NCI-H2081 (cell line): ENCODE measurements around the gene NKX2-2.

Experiments used
- DNase-seq, 2 experiments: peaks; one replicate each; lab custom pipeline; 2025; lab: John Stamatoyannopoulos, UW

The NKX2-2 gene

GRCh38 chr20:21521596-21522480, 8.0 kb upstream of the NKX2-2 start:
- peak in 1 of 2 experiments; percentile 40 for DNase-seq

GRCh38 chr20:21520702-21521595, 7.1 kb upstream of the NKX2-2 start:
- peak; percentile 54 to 71 for DNase-seq

DNA sequence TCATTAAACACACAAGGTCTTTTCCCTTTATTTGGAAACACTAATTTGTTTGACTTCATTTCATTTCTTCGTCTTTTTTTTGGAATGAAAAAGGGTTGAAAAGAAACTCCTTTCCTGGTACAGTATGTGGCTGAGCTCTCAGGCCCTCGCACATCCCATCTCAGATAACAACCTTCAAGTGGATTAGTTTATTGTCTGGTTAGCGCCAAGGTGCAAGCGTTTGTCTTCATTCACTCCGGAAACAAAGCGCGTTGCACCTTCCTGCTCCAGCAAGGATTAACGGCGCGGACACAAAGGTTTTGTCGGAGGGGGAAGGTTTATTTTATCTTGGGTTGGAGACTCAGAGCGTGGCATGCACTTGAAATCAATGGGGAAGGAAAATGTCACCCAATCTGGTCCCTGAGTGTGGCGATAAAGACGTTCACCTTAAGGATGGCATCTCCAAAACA, 5.3 kb upstream of the NKX2-2 start:
- DNase-seq, result no peak

GRCh38 chr20:21518292-21518991, 4.6 kb upstream of the NKX2-2 start:
- DNase-seq, result no peak

DNA sequence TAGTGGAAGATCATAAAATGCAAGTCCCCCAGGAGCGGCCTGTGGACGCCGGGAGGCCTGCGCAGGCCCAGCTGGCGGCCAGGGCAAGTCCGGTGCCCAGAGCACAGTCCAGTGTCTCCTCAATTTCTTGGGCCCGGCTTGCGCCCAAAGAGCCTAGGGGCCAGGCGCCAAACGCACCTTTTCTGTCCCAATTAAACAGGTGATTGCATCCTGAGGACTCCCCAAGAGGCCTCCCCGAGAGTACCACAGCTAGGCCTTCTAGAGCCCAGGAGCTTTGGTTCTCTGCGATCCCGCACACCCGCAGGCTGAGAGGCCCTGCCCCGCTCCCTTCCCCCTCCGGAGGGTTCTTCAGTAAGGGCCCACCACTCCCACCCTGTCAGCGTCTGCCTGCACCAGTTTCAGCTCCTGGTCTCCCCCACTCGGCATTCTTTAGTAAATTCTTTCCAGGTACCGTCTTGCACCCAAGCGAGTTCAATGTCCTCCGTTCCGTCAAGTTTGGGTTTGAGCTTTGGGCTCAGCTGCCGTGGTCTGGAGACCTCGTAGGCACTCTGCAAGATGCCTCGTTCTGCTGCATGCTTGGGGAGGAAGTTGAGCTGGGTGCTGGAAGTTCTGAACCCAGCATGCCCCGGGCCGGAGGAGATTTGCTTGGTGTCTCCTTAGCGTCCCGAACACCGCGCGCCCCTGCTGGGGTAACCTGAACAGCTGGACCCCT, 3.9 kb upstream of the NKX2-2 start:
- DNase-seq, result no peak

- DNase-seq, result no peak
Measured at GRCh38 chr20:21516861-21517565, 3.1 kb upstream of the NKX2-2 start.

DNA sequence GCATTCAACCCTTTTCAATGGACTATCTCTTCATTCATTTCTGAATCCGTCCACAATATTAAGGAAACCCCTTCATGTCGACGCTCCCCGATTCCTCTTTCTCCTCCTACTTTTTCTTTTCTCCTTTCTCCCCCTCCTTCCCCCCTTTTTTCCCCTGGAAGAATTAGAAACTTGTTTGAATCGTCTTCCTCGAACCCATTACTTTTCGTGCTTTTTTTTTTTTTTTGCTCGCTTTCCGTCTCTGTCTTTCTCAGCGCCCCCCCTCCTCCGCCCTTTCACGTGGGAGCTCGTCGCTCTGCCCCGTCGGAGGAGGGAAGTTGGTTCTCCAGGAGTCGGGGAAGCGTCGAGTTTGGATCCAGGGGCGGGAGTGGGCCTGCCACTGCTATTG, 2.3 kb upstream of the NKX2-2 start:
- DNase-seq, result no peak

GRCh38 chr20:21515300-21516179, 1.7 kb upstream of the NKX2-2 start:
- DNase-seq, result no peak

DNA sequence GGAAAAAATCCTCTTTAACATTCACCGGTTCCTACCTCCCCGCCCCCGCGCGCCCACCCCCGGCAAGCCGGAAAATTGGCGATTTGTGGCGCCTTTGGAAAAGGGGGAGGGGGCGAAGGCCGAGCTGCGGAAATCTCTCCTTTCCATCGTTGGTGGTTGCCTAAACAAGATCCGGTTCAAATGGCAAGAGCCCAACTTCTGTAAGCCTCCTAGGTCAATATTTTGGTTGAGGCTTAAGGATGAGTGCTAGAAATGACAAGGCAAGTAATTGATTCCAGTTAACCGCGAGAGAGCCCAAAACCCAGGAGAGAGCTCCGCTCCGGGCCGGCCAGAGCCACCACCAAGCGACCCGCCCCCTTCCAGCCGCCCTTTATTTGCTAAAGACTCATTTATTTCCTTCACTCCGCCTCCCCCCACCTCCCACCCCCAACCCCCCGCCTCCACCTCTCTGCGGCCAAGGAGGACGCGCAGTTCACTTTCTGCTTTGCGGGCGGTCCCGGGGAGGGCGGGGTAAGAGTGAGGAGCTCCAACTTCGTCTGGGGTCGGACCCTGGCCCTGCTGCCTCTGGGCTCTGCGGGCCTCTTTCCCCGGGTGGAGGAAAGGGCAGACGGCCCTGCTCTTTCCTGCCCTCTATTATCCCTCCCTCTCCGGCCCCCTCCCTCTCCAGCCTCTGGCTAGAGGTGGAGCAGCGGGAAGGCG, 838 bp upstream of the NKX2-2 start:
- no peak for DNase-seq

DNA sequence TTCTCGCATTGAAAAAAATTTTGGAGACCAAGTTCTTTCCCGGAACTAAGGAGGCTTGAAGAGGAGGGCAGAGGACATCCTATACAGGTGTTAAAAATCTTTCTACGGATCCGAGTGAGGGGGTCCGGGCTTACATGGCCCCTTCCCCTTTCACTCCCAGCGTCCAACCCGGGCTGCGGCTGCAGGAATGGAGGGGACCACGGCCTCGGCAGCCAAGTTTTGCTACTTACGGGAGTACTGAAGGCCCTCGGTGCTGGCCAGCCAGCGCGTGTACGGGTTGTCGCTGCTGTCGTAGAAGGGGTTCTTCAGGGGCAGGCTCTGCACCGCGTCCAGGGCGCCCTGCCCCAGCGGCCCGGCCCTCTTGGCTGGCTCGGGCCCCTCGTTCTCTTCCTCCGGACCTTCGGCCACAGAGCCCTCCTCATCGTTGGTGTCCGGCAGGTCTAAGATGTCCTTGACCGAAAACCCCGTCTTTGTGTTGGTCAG, 642 bp downstream of the NKX2-2 start:
- DNase-seq, result no peak

- no peak for DNase-seq
Measured at GRCh38 chr20:21512634-21513180, 1.2 kb downstream of the NKX2-2 start.

GRCh38 chr20:21511850-21512633, 1.8 kb downstream of the NKX2-2 start:
- no peak for DNase-seq

DNA sequence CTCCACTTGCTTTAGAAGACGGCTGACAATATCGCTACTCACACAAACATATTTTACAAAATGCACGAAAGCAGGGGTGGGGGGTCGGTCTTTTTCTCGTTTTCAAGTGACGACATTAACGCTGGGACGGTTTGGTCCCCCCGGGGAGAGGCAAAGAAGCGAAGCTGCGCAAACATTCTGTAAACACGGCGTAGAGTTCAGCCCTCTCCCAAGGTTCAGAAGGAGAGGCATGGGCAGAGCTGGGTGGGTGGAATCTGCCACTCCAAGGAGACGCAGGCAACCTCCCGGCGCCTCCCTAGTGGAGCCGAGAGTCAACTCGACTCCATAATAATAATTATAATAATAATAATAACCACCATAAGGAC, 2.4 kb downstream of the NKX2-2 start:
- DNase-seq, result no peak

- DNase-seq, result no peak
Measured at GRCh38 chr20:21510414-21511384, 3.2 kb downstream of the NKX2-2 start.

- no peak for DNase-seq
Measured at GRCh38 chr20:21509597-21510371, 4.1 kb downstream of the NKX2-2 start.

- no peak for DNase-seq
Measured at GRCh38 chr20:21509079-21509596, 4.7 kb downstream of the NKX2-2 start.
